ENCODE data around the gene MEI4.

MEI4 gene

GRCh38 chr6:77883851-77884250 lies 231.0 kb downstream of the MEI4 start:
- no peak overlapping the region for H3K27ac ChIP-seq (ENCODE audit: low read length, poor library complexity, severe bottlenecking)
- H3K27me3 ChIP-seq (ENCODE audit: control insufficient read depth in 1 of 2, insufficient read depth in 1 of 2, low read length in 2 of 2), result no peaks in the 10 kb centered on the region
- WGBS, result no CpG with 5 or more reads among the region's 2 CpGs

GRCh38 chr6:77893391-77893790 lies 240.6 kb downstream of the MEI4 start:
- Histone ChIP-seq H3K4ac (ENCODE audit: low read depth in 1 of 2, low read length in 2 of 2) (no peak overlapping the region), H3K79me1 (replicated peaks; ENCODE audit: low read length, poor library complexity, severe bottlenecking) (no peaks in the 10 kb centered on the region), H3K14ac (ENCODE audit: low read length in 2 of 2) (no peak overlapping the region), H3K9me3 (ENCODE audit: control insufficient read depth, low read length) (peaks cover 20% of the 10 kb centered on the region), H3K27me3 (ENCODE audit: control insufficient read depth in 1 of 2, insufficient read depth in 1 of 2, low read length in 2 of 2) (no peaks in the 10 kb centered on the region), H2BK15ac (ENCODE audit: low read depth, poor library complexity, severe bottlenecking) (no peak overlapping the region), H3K4me2 (ENCODE audit: low read length, poor library complexity, severe bottlenecking) (no peak overlapping the region), H2AK5ac (ENCODE audit: low read length, severe bottlenecking) (no peak overlapping the region), H2BK5ac (ENCODE audit: low read depth, low read length, poor library complexity, severe bottlenecking) (no peak overlapping the region), H3K4me1 (ENCODE audit: control insufficient read depth, insufficient read depth, low read depth, low read length) (no peaks in the 10 kb centered on the region), H3K23ac (ENCODE audit: low read length in 2 of 2) (no peak overlapping the region), H2BK120ac (ENCODE audit: low read depth, low read length) (no peak overlapping the region), H4K91ac (ENCODE audit: low read length) (no peak overlapping the region), H2AFZ (ENCODE audit: low read depth, low read length) (no peak overlapping the region), H3K36me3 (ENCODE audit: control insufficient read depth in 1 of 2, insufficient read depth in 2 of 2, low read depth in 1 of 2, low read length in 2 of 2) (no peaks in the 10 kb centered on the region), H3K9ac (ENCODE audit: low read length) (no peak overlapping the region), H3K4me3 (ENCODE audit: insufficient read depth in 1 of 2, low read depth in 1 of 2, low read length in 2 of 2) (no peak overlapping the region), H2BK12ac (ENCODE audit: low read length in 2 of 2) (no peak overlapping the region), H3K27ac (ENCODE audit: low read length, poor library complexity, severe bottlenecking) (no peak overlapping the region), H4K8ac (ENCODE audit: low read length) (no peak overlapping the region), H3K18ac (ENCODE audit: low read depth in 1 of 2, low read length in 2 of 2) (no peak overlapping the region)
- WGBS, result 60% methylated on average over 1 of the region's 4 CpGs
- no peak for DNase-seq

More at GRCh38 chr6:77883851-77884250, 231.0 kb downstream of the MEI4 start:
- Histone ChIP-seq H2AK5ac (ENCODE audit: low read length, severe bottlenecking) (no peak overlapping the region), H4K8ac (ENCODE audit: low read length) (no peak overlapping the region), H2BK5ac (ENCODE audit: low read depth, low read length, poor library complexity, severe bottlenecking) (no peak overlapping the region), H3K18ac (ENCODE audit: low read depth in 1 of 2, low read length in 2 of 2) (no peak overlapping the region), H3K4ac (ENCODE audit: low read depth in 1 of 2, low read length in 2 of 2) (no peak overlapping the region), H3K23ac (ENCODE audit: low read length in 2 of 2) (no peak overlapping the region), H3K9ac (ENCODE audit: low read length) (no peak overlapping the region), H2BK15ac (ENCODE audit: low read depth, poor library complexity, severe bottlenecking) (no peak overlapping the region), H4K91ac (ENCODE audit: low read length) (no peak overlapping the region), H3K14ac (ENCODE audit: low read length in 2 of 2) (no peak overlapping the region), H2BK120ac (ENCODE audit: low read depth, low read length) (no peak overlapping the region), H3K4me3 (ENCODE audit: insufficient read depth in 1 of 2, low read depth in 1 of 2, low read length in 2 of 2) (no peak overlapping the region), H3K79me1 (replicated peaks; ENCODE audit: low read length, poor library complexity, severe bottlenecking) (no peaks in the 10 kb centered on the region), H3K36me3 (ENCODE audit: control insufficient read depth in 1 of 2, insufficient read depth in 2 of 2, low read depth in 1 of 2, low read length in 2 of 2) (no peaks in the 10 kb centered on the region), H3K9me3 (ENCODE audit: control insufficient read depth, low read length) (peaks cover 15% of the 10 kb centered on the region), H2AFZ (ENCODE audit: low read depth, low read length) (no peak overlapping the region), H3K4me1 (ENCODE audit: control insufficient read depth, insufficient read depth, low read depth, low read length) (no peaks in the 10 kb centered on the region), H3K4me2 (ENCODE audit: low read length, poor library complexity, severe bottlenecking) (no peak overlapping the region), H2BK12ac (ENCODE audit: low read length in 2 of 2) (no peak overlapping the region)
- no peak for DNase-seq

GRCh38 chr6:77906070-77906469 lies 253.2 kb downstream of the MEI4 start:
- Histone ChIP-seq H3K9ac (ENCODE audit: low read length) (no peak overlapping the region), H2AK5ac (ENCODE audit: low read length, severe bottlenecking) (no peak overlapping the region), H3K36me3 (ENCODE audit: control insufficient read depth in 1 of 2, insufficient read depth in 2 of 2, low read depth in 1 of 2, low read length in 2 of 2) (no peaks in the 10 kb centered on the region), H3K18ac (ENCODE audit: low read depth in 1 of 2, low read length in 2 of 2) (no peak overlapping the region), H2AFZ (ENCODE audit: low read depth, low read length) (no peak overlapping the region), H3K27me3 (ENCODE audit: control insufficient read depth in 1 of 2, insufficient read depth in 1 of 2, low read length in 2 of 2) (no peaks in the 10 kb centered on the region), H3K79me1 (replicated peaks; ENCODE audit: low read length, poor library complexity, severe bottlenecking) (no peaks in the 10 kb centered on the region), H3K4ac (ENCODE audit: low read depth in 1 of 2, low read length in 2 of 2) (no peak overlapping the region), H2BK120ac (ENCODE audit: low read depth, low read length) (no peak overlapping the region), H4K91ac (ENCODE audit: low read length) (no peak overlapping the region), H3K23ac (ENCODE audit: low read length in 2 of 2) (no peak overlapping the region), H3K4me3 (ENCODE audit: insufficient read depth in 1 of 2, low read depth in 1 of 2, low read length in 2 of 2) (no peak overlapping the region), H2BK5ac (ENCODE audit: low read depth, low read length, poor library complexity, severe bottlenecking) (no peak overlapping the region), H3K4me1 (ENCODE audit: control insufficient read depth, insufficient read depth, low read depth, low read length) (no peaks in the 10 kb centered on the region), H4K8ac (ENCODE audit: low read length) (no peak overlapping the region), H3K4me2 (ENCODE audit: low read length, poor library complexity, severe bottlenecking) (no peak overlapping the region), H3K27ac (ENCODE audit: low read length, poor library complexity, severe bottlenecking) (no peak overlapping the region), H3K9me3 (ENCODE audit: control insufficient read depth, low read length) (peaks cover 11% of the 10 kb centered on the region), H2BK15ac (ENCODE audit: low read depth, poor library complexity, severe bottlenecking) (no peak overlapping the region), H3K14ac (ENCODE audit: low read length in 2 of 2) (no peak overlapping the region), H2BK12ac (ENCODE audit: low read length in 2 of 2) (no peak overlapping the region)
- 90% methylated on average over 2 of the region's 3 CpGs for WGBS
- no peak for DNase-seq

DNA sequence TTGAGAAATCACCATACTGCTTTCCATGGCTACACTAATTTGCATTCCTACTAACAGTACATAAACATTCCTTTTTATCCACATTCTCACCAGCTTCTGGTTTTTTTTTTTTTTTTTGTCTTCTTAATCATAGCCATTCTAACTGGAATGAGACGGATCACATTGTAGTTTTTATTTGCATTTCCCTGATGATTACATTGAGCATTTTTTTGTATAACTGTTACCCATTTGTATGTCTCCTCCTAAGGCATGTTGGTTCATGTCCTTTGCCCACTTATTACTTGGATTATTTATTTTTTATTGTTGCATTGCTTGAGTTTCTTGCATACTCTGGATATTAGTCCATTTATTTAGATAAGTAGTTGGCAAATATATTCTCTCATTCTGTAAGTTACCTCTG lies 258.0 kb downstream of the MEI4 start:
- Histone ChIP-seq H2AFZ (ENCODE audit: low read depth, low read length) (no peak overlapping the region), H3K23ac (ENCODE audit: low read length in 2 of 2) (no peak overlapping the region), H3K27me3 (ENCODE audit: control insufficient read depth in 1 of 2, insufficient read depth in 1 of 2, low read length in 2 of 2) (no peaks in the 10 kb centered on the region), H3K18ac (ENCODE audit: low read depth in 1 of 2, low read length in 2 of 2) (no peak overlapping the region), H4K8ac (ENCODE audit: low read length) (no peak overlapping the region), H2BK120ac (ENCODE audit: low read depth, low read length) (no peak overlapping the region), H3K27ac (ENCODE audit: low read length, poor library complexity, severe bottlenecking) (no peak overlapping the region), H3K4ac (ENCODE audit: low read depth in 1 of 2, low read length in 2 of 2) (no peak overlapping the region), H3K79me1 (replicated peaks; ENCODE audit: low read length, poor library complexity, severe bottlenecking) (no peaks in the 10 kb centered on the region), H2BK12ac (ENCODE audit: low read length in 2 of 2) (no peak overlapping the region), H2BK15ac (ENCODE audit: low read depth, poor library complexity, severe bottlenecking) (no peak overlapping the region), H3K4me1 (ENCODE audit: control insufficient read depth, insufficient read depth, low read depth, low read length) (no peaks in the 10 kb centered on the region), H3K14ac (ENCODE audit: low read length in 2 of 2) (no peak overlapping the region), H3K4me2 (ENCODE audit: low read length, poor library complexity, severe bottlenecking) (no peak overlapping the region), H3K9me3 (ENCODE audit: control insufficient read depth, low read length) (peaks cover 32% of the 10 kb centered on the region), H2BK5ac (ENCODE audit: low read depth, low read length, poor library complexity, severe bottlenecking) (no peak overlapping the region), H3K9ac (ENCODE audit: low read length) (no peak overlapping the region), H3K4me3 (ENCODE audit: insufficient read depth in 1 of 2, low read depth in 1 of 2, low read length in 2 of 2) (no peak overlapping the region), H3K36me3 (ENCODE audit: control insufficient read depth in 1 of 2, insufficient read depth in 2 of 2, low read depth in 1 of 2, low read length in 2 of 2) (no peaks in the 10 kb centered on the region), H2AK5ac (ENCODE audit: low read length, severe bottlenecking) (no peak overlapping the region), H4K91ac (ENCODE audit: low read length) (no peak overlapping the region)
- DNase-seq, result no peak
- no CpG with 5 or more reads among the region's 1 CpG for WGBS

Measured in mesenchymal stem cell (in vitro differentiated cells and primary cell).